ENCODE measurements around the gene CUL4B. TPM values are rescaled to one million over a fixed set of nuclear protein-coding genes. Genes with fewer than 3 reads are reported as not detected.

CUL4B gene
- total RNA-seq, 1 experiment from 2014 or later = 38.9 TPM

GRCh38 chrX:120549483-120550452 is 11.0 kb downstream of the CUL4B start (continued):
- TF ChIP-seq STAT6 (CRISPR knock-in tag; conservative IDR thresholded peaks at IDR 0.05; ENCODE audit: low read depth) = no peak
- TF ChIP-seq CREB1 (CRISPR knock-in tag; IDR thresholded peaks at IDR 0.05) = no peak
- no peak for TF ChIP-seq CBFB (CRISPR knock-in tag; IDR thresholded peaks at IDR 0.05; ENCODE audit: low read depth)
- TF ChIP-seq E2F5 (CRISPR knock-in tag; IDR thresholded peaks at IDR 0.05) = no peak
- no peak for TF ChIP-seq RORB (CRISPR knock-in tag; IDR thresholded peaks at IDR 0.05)

- DNase-seq (ENCODE audit: low spot score) (no peak), ATAC-seq (no peak)
- Mint-ChIP-seq H3K4me3 (no peak overlapping the region), H3K36me3 (peaks cover 28% of the 10 kb centered on the region), H3K4me1 (no peaks in the 10 kb centered on the region), H3K27me3 (ENCODE audit: low read depth) (no peaks in the 10 kb centered on the region), H3K9me3 (no peaks in the 10 kb centered on the region), H3K27ac (no peak overlapping the region)
- ChIA-PET POLR2A (no interaction called here), CTCF (no interaction called here)
- TF ChIP-seq TEAD4 (CRISPR knock-in tag; IDR thresholded peaks at IDR 0.05) (no peak), KAT7 (CRISPR knock-in tag; IDR thresholded peaks at IDR 0.05; ENCODE audit: borderline replicate concordance) (no peak)
- TF ChIP-seq, protein P1, sequence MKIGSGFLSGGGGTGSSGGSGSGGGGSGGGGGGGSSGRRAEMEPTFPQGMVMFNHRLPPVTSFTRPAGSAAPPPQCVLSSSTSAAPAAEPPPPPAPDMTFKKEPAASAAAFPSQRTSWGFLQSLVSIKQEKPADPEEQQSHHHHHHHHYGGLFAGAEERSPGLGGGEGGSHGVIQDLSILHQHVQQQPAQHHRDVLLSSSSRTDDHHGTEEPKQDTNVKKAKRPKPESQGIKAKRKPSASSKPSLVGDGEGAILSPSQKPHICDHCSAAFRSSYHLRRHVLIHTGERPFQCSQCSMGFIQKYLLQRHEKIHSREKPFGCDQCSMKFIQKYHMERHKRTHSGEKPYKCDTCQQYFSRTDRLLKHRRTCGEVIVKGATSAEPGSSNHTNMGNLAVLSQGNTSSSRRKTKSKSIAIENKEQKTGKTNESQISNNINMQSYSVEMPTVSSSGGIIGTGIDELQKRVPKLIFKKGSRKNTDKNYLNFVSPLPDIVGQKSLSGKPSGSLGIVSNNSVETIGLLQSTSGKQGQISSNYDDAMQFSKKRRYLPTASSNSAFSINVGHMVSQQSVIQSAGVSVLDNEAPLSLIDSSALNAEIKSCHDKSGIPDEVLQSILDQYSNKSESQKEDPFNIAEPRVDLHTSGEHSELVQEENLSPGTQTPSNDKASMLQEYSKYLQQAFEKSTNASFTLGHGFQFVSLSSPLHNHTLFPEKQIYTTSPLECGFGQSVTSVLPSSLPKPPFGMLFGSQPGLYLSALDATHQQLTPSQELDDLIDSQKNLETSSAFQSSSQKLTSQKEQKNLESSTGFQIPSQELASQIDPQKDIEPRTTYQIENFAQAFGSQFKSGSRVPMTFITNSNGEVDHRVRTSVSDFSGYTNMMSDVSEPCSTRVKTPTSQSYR (CRISPR knock-in tag; IDR thresholded peaks at IDR 0.05) = no peak
These were observed 24.7 kb downstream of the CUL4B start for GRCh38 chrX:120536061-120536460.

GRCh38 chrX:120534413-120535205 is 26.2 kb downstream of the CUL4B start:
- no peak overlapping the region for H3K27ac Mint-ChIP-seq
- no peaks in the 10 kb centered on the region for H3K4me1 Mint-ChIP-seq
- TF ChIP-seq ZNF671 (CRISPR knock-in tag; IDR thresholded peaks at IDR 0.05) (no peak), E2F5 (CRISPR knock-in tag; IDR thresholded peaks at IDR 0.05) (no peak), TEAD4 (CRISPR knock-in tag; IDR thresholded peaks at IDR 0.05) (no peak)
- no peaks in the 10 kb centered on the region for H3K9me3 Mint-ChIP-seq
- CTCF ChIA-PET = no interaction called here
- POLR2A ChIA-PET = no interaction called here
- DNase-seq (ENCODE audit: low spot score) = no peak
- no peak for ATAC-seq
- H3K4me3 Mint-ChIP-seq = no peak overlapping the region
- no peaks in the 10 kb centered on the region for H3K27me3 Mint-ChIP-seq (ENCODE audit: low read depth)
- H3K36me3 Mint-ChIP-seq = peaks cover 32% of the 10 kb centered on the region

- Mint-ChIP-seq H3K27ac (no peak overlapping the region), H3K36me3 (peaks cover 4% of the 10 kb centered on the region; the same call in 1 of the 2 replicates), H3K4me3 (no peak overlapping the region), H3K9me3 (no peaks in the 10 kb centered on the region), H3K4me1 (no peaks in the 10 kb centered on the region), H3K27me3 (ENCODE audit: low read depth) (no peaks in the 10 kb centered on the region)
- no peak for DNase-seq (ENCODE audit: low spot score)
- no peak for ATAC-seq
- ChIA-PET POLR2A (no interaction called here), CTCF (no interaction called here)
- no peak for TF ChIP-seq RORB (CRISPR knock-in tag; IDR thresholded peaks at IDR 0.05)
- TF ChIP-seq CREB1 (CRISPR knock-in tag; IDR thresholded peaks at IDR 0.05) = no peak
- TF ChIP-seq FOXJ3 (CRISPR knock-in tag; IDR thresholded peaks at IDR 0.05; ENCODE audit: borderline replicate concordance) = no peak
- TF ChIP-seq ZNF317 (CRISPR knock-in tag; IDR thresholded peaks at IDR 0.05; ENCODE audit: borderline replicate concordance, low read depth) = no peak
- no peak for TF ChIP-seq E2F1 (CRISPR knock-in tag; IDR thresholded peaks at IDR 0.05)
- no peak for TF ChIP-seq IRF2 (CRISPR knock-in tag; IDR thresholded peaks at IDR 0.05; ENCODE audit: borderline replicate concordance, low read depth)
- TF ChIP-seq ATF1 (CRISPR knock-in tag; IDR thresholded peaks at IDR 0.05) = no peak
- TF ChIP-seq, protein P2, sequence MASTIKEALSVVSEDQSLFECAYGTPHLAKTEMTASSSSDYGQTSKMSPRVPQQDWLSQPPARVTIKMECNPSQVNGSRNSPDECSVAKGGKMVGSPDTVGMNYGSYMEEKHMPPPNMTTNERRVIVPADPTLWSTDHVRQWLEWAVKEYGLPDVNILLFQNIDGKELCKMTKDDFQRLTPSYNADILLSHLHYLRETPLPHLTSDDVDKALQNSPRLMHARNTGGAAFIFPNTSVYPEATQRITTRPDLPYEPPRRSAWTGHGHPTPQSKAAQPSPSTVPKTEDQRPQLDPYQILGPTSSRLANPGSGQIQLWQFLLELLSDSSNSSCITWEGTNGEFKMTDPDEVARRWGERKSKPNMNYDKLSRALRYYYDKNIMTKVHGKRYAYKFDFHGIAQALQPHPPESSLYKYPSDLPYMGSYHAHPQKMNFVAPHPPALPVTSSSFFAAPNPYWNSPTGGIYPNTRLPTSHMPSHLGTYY (CRISPR knock-in tag; IDR thresholded peaks at IDR 0.05) = no peak
- no peak for TF ChIP-seq NFYB (CRISPR knock-in tag; conservative IDR thresholded peaks at IDR 0.05; ENCODE audit: low read depth)
These were observed 37.9 kb downstream of the CUL4B start for GRCh38 chrX:120522820-120523219.
